HFFc6 (cell line): ENCODE measurements around the gene BCAT1. TPM values are rescaled to one million over a fixed set of nuclear protein-coding genes. Genes with fewer than 3 reads are reported as not detected.
A peak's percentile ranks its signal among the peaks of the same experiment; 100 is the strongest.
"Not testable (repeated sequence)": the region's sequence is repeated elsewhere in the genome, so short reads cannot be mapped to it uniquely, and the experiment has no call there.

ENCODE experiments used
- DNase-seq: peaks from one replicate; pipeline ENCODE4 v3.0.0-alpha.2; 2018
- H3K27ac Mint-ChIP-seq: 2 replicates; pipeline ENCODE4 v1.8.0; 2020; ENCODE audit warnings: mild to moderate bottlenecking, mixed read lengths
- H3K27me3 Mint-ChIP-seq: 2 replicates; pipeline ENCODE4 v1.8.0; 2021; ENCODE audit warnings: mild to moderate bottlenecking, moderate library complexity, mixed read lengths; ENCODE audit not compliant: insufficient read depth
- H3K36me3 Mint-ChIP-seq: 2 replicates; pipeline ENCODE4 v1.8.0; 2021; ENCODE audit warnings: low read depth, mixed read lengths
- H3K4me1 Mint-ChIP-seq: 2 replicates; pipeline ENCODE4 v1.8.0; 2020; ENCODE audit warnings: low read depth, mixed read lengths
- H3K4me3 Mint-ChIP-seq: 2 replicates; pipeline ENCODE4 v1.8.0; 2020; ENCODE audit warnings: mild to moderate bottlenecking, moderate library complexity, mixed read lengths
- H3K9me3 Mint-ChIP-seq: 2 replicates; pipeline ENCODE4 v1.8.0; 2020; ENCODE audit warnings: mild to moderate bottlenecking, mixed read lengths
- total RNA-seq, 6 experiments: library from RNA; stranded (reverse); fragmentation: NEBNext Ultra II Directional; extraction: Animal tissue kit (Norgen Biotek cat#: 25700); gene quantifications; 2 replicates in 1 of 6; 3 replicates in 5 of 6; pipeline ENCODE4 v1.2.3, GENCODE V29; 2021
- TF ChIP-seq, protein P1 (sequence below): fragments of 200-600 bp; sonication (generic); IDR thresholded peaks from 2 replicates; pipeline ENCODE4 v1.5.0; 2021; ENCODE audit warnings: antibody characterized with exemption, mild to moderate bottlenecking

BCAT1 gene
- total RNA-seq, 6 experiments from 2014 or later: 156 to 180 (median 173) TPM

DNA sequence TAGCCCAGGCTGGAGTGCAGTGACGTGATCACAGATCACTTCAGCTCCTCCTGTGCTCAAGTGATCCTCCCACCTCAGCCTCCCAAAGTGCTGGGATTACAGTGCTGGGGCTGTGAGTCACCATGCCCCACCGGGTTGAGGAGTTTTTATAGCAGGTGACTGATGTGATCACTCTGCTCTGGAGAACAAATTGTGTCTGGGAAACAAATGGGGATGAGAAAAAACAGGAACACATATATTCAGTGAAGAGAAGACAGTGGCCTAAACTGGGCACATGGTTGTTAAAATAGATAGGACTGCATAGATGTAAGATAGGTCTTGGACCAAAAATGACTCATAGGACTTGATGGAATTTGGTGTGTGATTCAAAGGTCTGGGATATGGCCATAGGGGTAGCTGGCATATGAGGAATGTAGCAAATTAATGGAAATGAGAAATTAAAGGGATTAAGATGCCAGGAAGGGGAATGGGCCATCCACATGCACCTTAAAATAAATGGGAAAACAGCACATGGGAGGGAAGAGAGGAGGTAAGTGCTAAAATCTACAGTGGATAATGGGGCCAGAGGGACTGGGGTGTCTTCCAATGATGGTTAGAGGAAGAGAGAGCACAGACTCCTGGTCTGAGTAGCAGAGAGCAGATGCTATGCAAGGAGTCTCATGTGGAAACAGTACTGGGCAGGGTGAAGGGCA, 11.2 kb downstream of the BCAT1 start:
- peaks cover 36% of the 10 kb centered on the region for H3K4me1 Mint-ChIP-seq
- H3K4me3 Mint-ChIP-seq: no peak overlapping the region
- peak; percentile 66 for DNase-seq
- no peaks in the 10 kb centered on the region for H3K9me3 Mint-ChIP-seq
- peaks cover 27% of the 10 kb centered on the region for H3K36me3 Mint-ChIP-seq
- peaks cover 2% of the 10 kb centered on the region; the same call in 1 of the 2 replicates for H3K27me3 Mint-ChIP-seq
- H3K27ac Mint-ChIP-seq: no peak overlapping the region
- TF ChIP-seq, protein P1, sequence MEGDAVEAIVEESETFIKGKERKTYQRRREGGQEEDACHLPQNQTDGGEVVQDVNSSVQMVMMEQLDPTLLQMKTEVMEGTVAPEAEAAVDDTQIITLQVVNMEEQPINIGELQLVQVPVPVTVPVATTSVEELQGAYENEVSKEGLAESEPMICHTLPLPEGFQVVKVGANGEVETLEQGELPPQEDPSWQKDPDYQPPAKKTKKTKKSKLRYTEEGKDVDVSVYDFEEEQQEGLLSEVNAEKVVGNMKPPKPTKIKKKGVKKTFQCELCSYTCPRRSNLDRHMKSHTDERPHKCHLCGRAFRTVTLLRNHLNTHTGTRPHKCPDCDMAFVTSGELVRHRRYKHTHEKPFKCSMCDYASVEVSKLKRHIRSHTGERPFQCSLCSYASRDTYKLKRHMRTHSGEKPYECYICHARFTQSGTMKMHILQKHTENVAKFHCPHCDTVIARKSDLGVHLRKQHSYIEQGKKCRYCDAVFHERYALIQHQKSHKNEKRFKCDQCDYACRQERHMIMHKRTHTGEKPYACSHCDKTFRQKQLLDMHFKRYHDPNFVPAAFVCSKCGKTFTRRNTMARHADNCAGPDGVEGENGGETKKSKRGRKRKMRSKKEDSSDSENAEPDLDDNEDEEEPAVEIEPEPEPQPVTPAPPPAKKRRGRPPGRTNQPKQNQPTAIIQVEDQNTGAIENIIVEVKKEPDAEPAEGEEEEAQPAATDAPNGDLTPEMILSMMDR: no peak

DNA sequence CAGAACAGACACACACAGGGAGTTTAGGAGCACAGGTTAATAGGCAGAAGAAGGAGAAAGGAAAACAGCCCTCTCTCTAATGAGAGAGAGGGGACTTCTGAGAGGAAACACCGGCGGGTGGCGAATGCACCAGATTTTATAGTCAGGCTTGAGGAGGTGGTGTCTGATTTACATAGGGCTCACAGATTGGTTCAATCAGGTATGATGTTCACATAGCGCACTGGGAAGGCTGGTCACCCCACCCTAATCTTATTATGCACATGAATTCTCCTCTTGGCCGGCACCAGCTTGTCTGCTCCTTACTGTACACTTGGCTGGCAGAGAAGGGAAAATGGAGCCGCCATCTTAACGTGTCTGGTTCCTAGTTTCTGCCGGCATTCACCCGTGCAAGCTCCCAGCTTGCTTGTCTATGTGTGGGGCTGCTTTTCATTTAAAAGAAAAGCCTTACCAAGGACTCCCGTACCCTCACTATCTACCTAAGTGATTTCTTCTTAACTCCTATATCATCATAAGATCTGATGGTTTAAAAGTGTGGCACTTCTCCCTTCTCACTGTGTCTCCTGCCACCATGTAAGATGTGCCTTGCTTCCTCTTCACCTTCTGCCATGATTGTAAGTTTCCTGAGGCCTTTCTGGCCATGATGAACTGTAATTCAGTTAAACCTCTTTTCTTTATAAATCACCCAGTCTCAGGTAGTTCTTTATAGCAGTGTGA, 15.1 kb downstream of the BCAT1 start:
- H3K27ac Mint-ChIP-seq: peak overlapping the region; percentile 58

DNA sequence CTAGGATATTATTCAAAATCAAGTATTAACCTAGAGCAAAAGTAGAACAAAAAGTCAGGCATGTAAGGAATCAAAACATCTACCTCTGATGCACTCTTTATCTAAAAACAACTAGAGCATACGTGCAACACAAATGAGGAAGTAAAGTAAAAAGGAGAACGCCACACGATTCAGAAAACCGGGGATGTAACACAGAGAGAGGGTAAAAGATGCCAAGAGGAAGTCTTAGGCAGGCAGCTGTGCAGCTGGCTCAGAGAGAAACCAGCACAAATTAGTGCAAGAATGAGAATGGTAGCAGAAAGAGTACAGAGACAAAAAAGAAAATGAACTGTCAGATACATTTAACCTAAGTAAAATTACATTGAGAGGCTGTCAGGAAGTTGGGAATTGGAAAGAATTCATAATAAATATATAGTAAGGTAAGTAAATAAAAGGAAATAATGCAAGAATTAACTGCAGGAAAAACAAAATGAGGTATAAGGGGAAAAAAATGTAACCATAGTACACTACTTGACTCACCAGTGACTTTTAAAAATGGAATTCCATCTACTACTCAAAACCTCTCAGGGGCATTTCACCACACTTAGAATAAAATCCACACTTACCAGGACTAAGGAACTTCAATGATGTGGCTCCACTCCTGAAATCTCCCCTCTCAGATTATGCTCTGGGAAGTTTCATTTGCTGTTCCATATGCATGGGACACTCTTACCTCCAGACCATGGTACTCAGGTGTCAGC, 17.1 kb downstream of the BCAT1 start:
- Mint-ChIP-seq H3K36me3 (peaks cover 47% of the 10 kb centered on the region), H3K4me1 (peaks cover 60% of the 10 kb centered on the region), H3K27ac (peak overlapping the region; percentile 79), H3K27me3 (peaks cover 2% of the 10 kb centered on the region; the same call in 1 of the 2 replicates), H3K9me3 (peaks cover 10% of the 10 kb centered on the region), H3K4me3 (peak overlapping the region; percentile 51; the same call in 1 of the 2 replicates)
- DNase-seq: peak; percentile 67
- TF ChIP-seq, protein P1: no peak

More for the DNA sequence above, 15.1 kb downstream of the BCAT1 start:
- no peak overlapping the region for H3K4me3 Mint-ChIP-seq
- H3K27me3 Mint-ChIP-seq: peaks cover 2% of the 10 kb centered on the region; the same call in 1 of the 2 replicates
- peaks cover 10% of the 10 kb centered on the region for H3K9me3 Mint-ChIP-seq
- TF ChIP-seq, protein P1: no peak
- peaks cover 33% of the 10 kb centered on the region for H3K36me3 Mint-ChIP-seq
- peaks cover 46% of the 10 kb centered on the region for H3K4me1 Mint-ChIP-seq
- no peak for DNase-seq

DNA sequence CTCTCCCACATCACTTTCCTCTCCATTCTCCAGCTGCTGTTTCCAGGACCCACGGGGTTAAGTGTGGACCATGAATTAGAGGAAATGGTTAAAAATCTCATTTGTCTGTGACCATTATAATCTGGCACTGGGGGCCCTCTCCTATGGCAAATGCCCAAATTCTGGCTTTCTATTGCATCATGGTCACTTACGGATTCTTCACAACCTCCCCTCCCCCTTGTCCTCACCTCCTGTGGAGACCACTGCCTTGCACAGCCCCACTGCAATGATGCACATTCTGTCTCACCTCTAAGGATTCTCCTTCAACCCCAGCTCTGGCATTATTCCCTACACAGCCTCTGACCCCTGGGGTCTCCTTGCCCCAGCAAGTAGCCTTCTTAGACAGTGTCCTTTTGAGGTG, 18.9 kb downstream of the BCAT1 start:
- Mint-ChIP-seq H3K27ac (peak overlapping the region; percentile 45), H3K36me3 (peaks cover 48% of the 10 kb centered on the region)

DNA sequence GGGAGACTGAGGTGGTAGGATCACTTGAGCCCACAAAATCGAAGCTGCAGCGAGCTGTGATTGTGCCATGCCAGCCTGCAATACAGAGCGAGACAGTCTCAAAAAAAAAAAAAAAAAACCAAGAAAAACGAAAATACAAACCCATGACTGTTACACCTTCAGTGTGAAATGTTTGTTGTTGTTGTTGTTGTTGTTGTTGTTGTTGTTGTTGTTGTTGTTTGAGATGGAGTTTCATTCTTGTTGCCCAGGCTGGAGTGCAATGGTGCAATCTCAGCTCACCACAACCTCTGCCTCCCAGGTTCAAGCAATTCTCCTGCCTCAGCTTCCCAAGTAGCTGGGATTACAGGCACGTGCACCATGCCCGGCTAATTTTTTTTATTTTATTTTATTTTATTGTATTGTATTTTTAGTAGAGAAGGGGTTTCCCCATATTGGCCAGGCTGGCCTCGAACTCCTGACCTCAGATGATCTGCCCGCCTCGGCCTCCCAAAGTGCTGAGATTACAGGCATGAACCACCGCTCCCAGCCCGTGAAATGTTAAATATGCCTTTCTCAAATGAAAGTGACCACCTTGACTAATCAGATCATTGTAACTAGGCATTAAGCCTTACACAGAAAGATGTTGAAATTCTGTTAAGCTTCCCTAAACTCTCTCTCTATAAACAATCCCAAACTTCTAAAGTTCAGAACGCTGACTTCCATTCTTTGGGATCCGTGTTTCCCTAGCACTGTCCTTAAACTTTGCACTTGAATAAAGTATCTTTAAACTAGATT, 20.2 kb downstream of the BCAT1 start:
- DNase-seq, H3K9me3 Mint-ChIP-seq, H3K27ac Mint-ChIP-seq, H3K4me3 Mint-ChIP-seq, H3K27me3 Mint-ChIP-seq: not testable (repeated sequence)
- Mint-ChIP-seq H3K36me3 (peaks cover 42% of the 10 kb centered on the region), H3K4me1 (peaks cover 69% of the 10 kb centered on the region)

More for the DNA sequence above, 18.9 kb downstream of the BCAT1 start:
- H3K4me3 Mint-ChIP-seq: no peak overlapping the region
- peaks cover 10% of the 10 kb centered on the region for H3K9me3 Mint-ChIP-seq
- no peak for DNase-seq
- H3K4me1 Mint-ChIP-seq: peaks cover 64% of the 10 kb centered on the region
- peaks cover 2% of the 10 kb centered on the region; the same call in 1 of the 2 replicates for H3K27me3 Mint-ChIP-seq
- TF ChIP-seq, protein P1: no peak
